ENCODE measurements around the gene SNRNP25.
A peak's percentile ranks its signal among the peaks of the same experiment; 100 is the strongest.
"Not testable (repeated sequence)": the region's sequence is repeated elsewhere in the genome, so short reads cannot be mapped to it uniquely, and the experiment has no call there.

Gene SNRNP25

DNA sequence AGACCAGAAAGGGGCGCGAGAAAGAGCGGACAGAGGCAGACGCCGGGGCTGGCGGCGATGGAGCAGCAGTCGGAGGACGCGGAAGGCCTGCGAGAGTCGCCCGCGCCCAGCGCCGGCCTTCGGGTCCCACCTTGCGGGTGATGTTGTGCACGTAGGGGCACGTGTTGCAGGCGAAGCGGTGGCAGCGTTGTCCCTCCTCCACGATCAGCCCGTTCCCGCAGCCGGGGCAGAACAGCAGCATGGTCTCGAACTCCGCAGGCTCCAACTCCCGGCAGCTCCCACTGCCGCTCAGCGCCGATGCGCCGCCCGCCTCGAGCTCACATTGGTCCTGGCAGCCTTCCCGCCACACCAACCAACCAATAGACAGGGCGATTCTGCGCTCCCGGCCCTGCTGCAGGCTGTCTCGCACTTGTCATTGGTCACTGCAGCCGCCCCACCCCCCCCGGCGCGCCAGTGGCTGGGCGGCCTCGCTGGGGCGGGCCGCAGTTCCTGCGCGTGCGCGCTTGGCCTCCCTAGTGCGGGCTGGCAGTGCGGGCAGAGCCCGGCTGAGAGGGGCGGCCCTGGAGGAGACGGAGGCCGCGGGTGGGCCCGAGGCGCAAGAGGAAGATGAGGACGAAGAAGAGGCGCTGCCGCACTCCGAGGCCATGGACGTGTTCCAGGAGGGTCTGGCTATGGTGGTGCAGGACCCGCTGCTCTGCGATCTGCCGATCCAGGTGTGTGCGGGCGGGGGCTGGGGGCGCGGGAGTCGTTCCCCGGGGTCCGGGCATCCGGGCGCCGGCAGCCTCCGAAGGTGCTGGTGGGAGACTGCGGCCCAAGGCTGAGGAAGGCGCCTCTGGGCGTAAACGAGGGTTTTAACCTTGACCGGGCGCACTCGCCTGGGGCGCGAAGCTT, at the start of gene SNRNP25, which contains the start of gene POLR3K:
Gene SNRNP25, plus strand, starts transcription at position 483 of the 891 bp plus-strand sequence. Its CDS starts 189 bp downstream, at position 672.
Gene POLR3K, minus strand, starts transcription at position 263 of the 891 bp plus-strand sequence. Its CDS starts 22 bp downstream, at position 241.
- H3K4me3 ChIP-seq (ENCODE audit: low read depth, low read length) = peak within 1 kb of the TSS; percentile 79
- TF ChIP-seq, protein P1, sequence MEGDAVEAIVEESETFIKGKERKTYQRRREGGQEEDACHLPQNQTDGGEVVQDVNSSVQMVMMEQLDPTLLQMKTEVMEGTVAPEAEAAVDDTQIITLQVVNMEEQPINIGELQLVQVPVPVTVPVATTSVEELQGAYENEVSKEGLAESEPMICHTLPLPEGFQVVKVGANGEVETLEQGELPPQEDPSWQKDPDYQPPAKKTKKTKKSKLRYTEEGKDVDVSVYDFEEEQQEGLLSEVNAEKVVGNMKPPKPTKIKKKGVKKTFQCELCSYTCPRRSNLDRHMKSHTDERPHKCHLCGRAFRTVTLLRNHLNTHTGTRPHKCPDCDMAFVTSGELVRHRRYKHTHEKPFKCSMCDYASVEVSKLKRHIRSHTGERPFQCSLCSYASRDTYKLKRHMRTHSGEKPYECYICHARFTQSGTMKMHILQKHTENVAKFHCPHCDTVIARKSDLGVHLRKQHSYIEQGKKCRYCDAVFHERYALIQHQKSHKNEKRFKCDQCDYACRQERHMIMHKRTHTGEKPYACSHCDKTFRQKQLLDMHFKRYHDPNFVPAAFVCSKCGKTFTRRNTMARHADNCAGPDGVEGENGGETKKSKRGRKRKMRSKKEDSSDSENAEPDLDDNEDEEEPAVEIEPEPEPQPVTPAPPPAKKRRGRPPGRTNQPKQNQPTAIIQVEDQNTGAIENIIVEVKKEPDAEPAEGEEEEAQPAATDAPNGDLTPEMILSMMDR (IDR thresholded peaks at IDR 0.05; ENCODE audit: low read depth, low read length) = no peak

DNA sequence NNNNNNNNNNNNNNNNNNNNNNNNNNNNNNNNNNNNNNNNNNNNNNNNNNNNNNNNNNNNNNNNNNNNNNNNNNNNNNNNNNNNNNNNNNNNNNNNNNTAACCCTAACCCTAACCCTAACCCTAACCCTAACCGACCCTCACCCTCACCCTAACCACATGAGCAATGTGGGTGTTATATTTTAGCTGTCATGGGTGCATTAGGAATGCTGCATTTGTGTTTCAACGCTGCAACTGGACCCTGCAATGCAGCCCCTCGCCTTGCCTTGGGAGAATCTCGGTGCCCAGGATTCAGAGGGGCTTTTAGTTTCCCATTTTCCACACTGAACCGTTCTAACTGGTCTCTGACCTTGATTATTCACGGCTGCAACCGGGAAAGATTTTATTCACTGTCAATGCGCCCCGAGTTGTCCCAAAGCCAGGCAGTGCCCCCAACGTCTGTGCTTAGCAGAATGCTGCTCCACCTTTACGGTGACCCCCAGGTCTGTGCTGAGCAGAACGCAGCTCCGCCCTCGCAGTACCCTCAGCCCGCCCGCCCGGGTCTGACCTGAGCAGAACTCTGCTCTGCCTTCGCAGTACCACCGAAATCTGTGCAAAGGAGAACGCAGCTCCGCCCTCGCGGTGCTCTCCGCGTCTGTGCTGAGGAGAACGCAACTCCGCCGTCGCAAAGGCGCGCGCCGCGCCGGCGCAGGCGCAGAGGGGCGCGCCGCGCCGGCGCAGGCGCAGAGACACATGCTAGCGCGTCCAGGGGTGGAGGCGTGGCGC, 43.5 kb upstream of the SNRNP25 start:
- TF ChIP-seq, protein P1 (IDR thresholded peaks at IDR 0.05; ENCODE audit: low read depth, low read length) = no peak
- no peak overlapping the region for H3K4me3 ChIP-seq (ENCODE audit: low read depth, low read length)

DNA sequence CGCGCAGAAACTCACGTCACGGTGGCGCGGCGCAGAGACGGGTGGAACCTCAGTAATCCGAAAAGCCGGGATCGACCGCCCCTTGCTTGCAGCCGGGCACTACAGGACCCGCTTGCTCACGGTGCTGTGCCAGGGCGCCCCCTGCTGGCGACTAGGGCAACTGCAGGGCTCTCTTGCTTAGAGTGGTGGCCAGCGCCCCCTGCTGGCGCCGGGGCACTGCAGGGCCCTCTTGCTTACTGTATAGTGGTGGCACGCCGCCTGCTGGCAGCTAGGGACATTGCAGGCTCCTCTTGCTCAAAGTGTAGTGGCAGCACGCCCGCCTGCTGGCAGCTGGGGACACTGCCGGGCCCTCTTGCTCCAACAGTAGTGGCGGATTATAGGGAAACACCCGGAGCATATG, 42.9 kb upstream of the SNRNP25 start:
- TF ChIP-seq, protein P1 (IDR thresholded peaks at IDR 0.05; ENCODE audit: low read depth, low read length) = peak; percentile 30
- H3K4me3 ChIP-seq (ENCODE audit: low read depth, low read length) = not testable (repeated sequence)

DNA sequence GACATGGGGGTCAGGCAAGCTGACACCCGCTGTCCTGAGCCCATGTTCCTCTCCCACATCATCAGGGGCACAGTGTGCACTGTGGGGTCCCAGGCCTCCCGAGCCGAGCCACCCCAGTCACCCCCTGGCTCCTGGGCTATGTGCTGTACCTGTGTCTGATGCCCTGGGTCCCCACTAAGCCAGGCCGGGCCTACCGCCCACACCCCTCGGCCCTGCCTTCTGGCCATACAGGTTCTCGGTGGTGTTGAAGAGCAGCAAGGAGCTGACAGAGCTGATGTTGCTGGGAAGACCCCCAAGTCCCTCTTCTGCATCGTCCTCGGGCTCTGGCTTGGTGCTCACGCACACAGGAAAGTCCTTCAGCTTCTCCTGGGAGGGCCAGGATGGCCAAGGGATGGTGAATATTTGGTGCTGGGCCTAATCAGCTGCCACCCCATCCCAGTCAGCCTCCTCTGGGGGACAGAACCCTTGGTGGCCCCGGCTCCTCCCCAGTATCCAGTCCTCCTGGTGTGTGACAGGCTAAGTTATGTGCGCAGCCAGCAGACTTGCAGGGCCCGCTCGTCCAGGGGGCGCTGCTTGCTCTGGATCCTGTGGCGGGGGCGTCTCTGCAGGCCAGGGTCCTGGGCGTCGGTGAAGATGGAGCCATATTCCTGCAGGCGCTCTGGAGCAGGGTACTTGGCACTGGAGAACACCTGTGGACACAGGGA, 36.4 kb upstream of the SNRNP25 start:
- not testable (repeated sequence) for H3K4me3 ChIP-seq (ENCODE audit: low read depth, low read length)

DNA sequence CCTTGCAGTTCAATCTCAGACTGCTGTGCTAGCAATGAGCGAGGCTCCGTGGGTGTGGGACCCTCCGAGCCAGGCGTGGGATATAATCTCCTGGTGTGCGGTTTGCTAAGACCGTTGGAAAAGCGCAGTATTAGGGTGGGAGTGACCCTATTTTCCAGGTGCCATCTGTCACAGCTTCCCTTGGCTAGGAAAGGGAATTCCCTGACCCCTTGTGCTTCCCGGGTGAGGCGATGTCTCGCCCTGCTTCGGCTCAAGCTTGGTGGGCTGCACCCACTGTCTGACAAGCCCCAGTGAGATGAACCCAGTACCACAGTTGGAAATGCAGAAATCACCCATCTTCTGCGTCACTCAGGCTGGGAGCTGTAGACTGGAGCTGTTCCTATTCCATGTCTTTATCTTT, 32.7 kb upstream of the SNRNP25 start:
- not testable (repeated sequence) for H3K4me3 ChIP-seq (ENCODE audit: low read depth, low read length)

DNA sequence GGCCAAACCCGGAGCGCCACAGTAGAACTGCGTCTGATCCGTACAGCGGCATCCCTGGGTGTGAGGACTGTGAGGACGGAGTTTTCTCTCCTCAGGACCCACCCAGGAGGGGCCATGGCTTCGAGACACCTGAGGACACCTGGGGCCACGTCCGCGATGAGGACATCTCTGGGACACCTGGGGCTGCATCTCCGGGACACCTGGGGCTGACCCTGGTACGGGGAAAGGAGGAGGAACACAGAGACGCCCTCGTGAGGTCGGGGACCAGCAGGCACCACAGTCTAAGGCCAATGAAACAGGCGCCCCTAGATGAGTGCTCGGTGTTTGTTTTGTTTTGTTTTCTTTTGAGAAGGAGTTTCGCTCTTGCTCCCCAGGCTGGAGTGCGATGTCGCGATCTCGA, 29.5 kb upstream of the SNRNP25 start:
- not testable (repeated sequence) for H3K4me3 ChIP-seq (ENCODE audit: low read depth, low read length)

DNA sequence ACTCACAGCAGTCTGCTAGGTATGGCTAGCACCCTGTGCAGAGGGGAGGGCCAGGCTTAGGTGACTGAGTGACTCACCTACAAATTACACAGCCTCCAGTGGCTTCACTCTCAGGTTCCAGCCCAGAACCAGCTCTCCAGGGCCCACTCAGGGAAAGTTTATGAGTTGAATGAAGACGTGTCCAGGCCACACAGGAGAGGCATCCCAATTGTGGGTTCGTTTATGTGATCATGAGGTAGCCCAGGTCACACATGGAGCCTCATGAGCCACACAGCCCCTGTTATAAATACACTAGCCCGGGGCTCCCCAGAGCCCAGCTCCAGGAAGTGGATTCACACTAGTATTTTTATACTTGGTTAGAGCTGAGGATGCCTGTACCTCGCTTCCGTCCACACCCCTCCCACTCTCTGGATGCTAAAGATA, 27.7 kb upstream of the SNRNP25 start:
- not testable (repeated sequence) for H3K4me3 ChIP-seq (ENCODE audit: low read depth, low read length)

DNA sequence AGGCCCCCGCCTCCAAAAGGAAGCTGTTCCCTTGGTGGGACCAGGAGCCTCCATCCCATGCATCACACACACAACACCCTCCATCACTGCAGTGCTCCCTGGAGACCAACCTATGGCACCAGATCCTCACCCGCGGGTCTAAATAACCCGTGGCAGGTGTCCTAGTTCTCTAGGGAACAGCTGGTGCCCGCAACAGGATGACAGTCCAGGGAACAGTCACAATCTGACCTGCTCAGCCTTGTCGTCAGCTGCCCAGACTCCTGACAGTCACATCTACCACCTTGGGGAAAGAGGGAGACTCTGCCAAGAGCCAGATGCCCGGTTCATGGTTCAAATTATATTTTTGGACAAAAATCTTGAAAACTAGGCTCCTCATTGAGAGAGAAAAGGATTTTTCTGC, 23.0 kb upstream of the SNRNP25 start:
- not testable (repeated sequence) for H3K4me3 ChIP-seq (ENCODE audit: low read depth, low read length)

DNA sequence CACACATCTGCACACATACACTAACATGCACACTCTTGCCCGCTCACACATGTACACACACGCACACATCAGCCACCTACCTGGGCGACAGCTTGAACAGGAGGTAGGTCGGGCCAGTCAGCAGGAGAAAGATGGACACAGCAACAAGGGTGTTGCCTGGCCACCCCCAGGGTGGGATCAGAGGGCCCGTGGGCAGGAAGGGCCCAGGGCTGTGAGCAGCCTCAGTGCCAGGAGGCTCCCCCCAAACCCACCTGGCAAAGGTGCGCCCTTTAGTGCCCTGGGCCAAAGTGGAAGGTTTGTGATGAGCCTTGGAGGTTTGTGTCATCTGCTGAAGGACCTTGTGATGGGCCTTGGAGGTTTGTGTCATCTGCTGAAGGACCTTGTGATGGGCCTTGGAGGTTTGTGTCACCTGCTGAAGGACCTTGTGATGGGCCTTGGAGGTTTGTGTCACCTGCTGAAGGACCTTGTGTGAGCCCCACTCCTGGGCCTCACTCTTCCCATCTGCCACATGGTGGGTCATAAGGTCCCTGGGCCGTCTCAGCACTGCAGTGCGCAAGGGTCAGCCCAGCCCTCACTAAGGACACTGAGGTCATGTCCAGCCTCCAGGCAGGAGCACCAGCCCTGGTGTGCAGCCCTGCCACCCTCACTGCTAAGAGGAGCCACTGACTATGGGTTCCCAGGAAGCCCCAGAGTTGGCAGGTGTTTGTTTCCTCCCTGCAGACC, 20.3 kb upstream of the SNRNP25 start:
- H3K4me3 ChIP-seq (ENCODE audit: low read depth, low read length) = not testable (repeated sequence)

Data from WI38 (cell line).